Activated B cell treated with CpG ODN at 0.5 μM for 24 hours (primary cell): ENCODE measurements around the gene PDK2. TPM values are rescaled to one million over a fixed set of nuclear protein-coding genes. Genes with fewer than 3 reads are reported as not detected.
"Not testable (repeated sequence)": the region's sequence is repeated elsewhere in the genome, so short reads cannot be mapped to it uniquely, and the experiment has no call there.

Experiments
- ATAC-seq: fragments of 200-7000 bp; cut with Tn5 transposase; one replicate; pipeline ENCODE4 v1.10.0; 2021; ENCODE audit warnings: low read depth, mild to moderate bottlenecking, moderate library complexity
- CTCF ChIA-PET: fragments of 350-600 bp; sonication (Branson Sonifier 250); formaldehyde crosslinking; loops from one replicate; lab custom pipeline; 2021; ENCODE audit warnings: antibody characterized with exemption; lab: Charles Lee
- POLR2A ChIA-PET: fragments of 350-600 bp; sonication (Branson Sonifier 250); formaldehyde crosslinking; loops from one replicate; lab custom pipeline; 2021; ENCODE audit warnings: antibody characterized with exemption; lab: Charles Lee
- DNase-seq: peaks from one replicate; pipeline ENCODE4 v3.0.0; 2022
- H3K27ac Mint-ChIP-seq: one replicate; pipeline ENCODE4 v1.8.0; 2020; ENCODE audit warnings: mixed read lengths
- H3K27me3 Mint-ChIP-seq: one replicate; pipeline ENCODE4 v1.8.0; 2021; ENCODE audit warnings: mixed read lengths
- H3K36me3 Mint-ChIP-seq: one replicate; pipeline ENCODE4 v1.8.0; 2021; ENCODE audit warnings: low read depth, mixed read lengths
- H3K4me1 Mint-ChIP-seq: one replicate; pipeline ENCODE4 v1.8.0; 2021; ENCODE audit warnings: mixed read lengths
- H3K4me3 Mint-ChIP-seq: one replicate; pipeline ENCODE4 v1.8.0; 2020; ENCODE audit warnings: mild to moderate bottlenecking, mixed read lengths
- H3K9me3 Mint-ChIP-seq: one replicate; pipeline ENCODE4 v1.8.0; 2020; ENCODE audit warnings: mixed read lengths
- CTCF ChIP-seq: fragments of 200-600 bp; IDR thresholded peaks from one replicate; pipeline ENCODE4 v1.8.0; 2022; ENCODE audit warnings: antibody characterized with exemption, mild to moderate bottlenecking
- intact Hi-C: fragments of 100-400 bp; cut with micrococcal nuclease; formaldehyde crosslinking; loops from one replicate; pipeline ENCODE4 v1.15.1; 2024
- total RNA-seq: library from RNA; stranded (reverse); gene quantifications from 2 replicates; pipeline ENCODE4 v1.2.3, GENCODE V29; 2022

Gene PDK2
- total RNA-seq, 1 donor from 2014 or later = 15.9 TPM

GRCh38 chr17:50058296-50058953 is 36.7 kb upstream of the PDK2 start:
- no peak for TF ChIP-seq CTCF
- Mint-ChIP-seq H3K27ac (no peak overlapping the region), H3K4me1 (peaks cover 22% of the 10 kb centered on the region), H3K36me3 (no peaks in the 10 kb centered on the region), H3K27me3 (peaks cover 18% of the 10 kb centered on the region), H3K9me3 (no peaks in the 10 kb centered on the region), H3K4me3 (peak overlapping the region; percentile 55)
- no peak for ATAC-seq
- intact Hi-C loops = no loop called here
- CTCF ChIA-PET = no interaction called here
- POLR2A ChIA-PET = interaction anchor here (0.6 kb wide), 1 partner anchor 295 kb away, joined by 6 read pairs; the partner anchor contains the start of gene FAM117A
- no peak for DNase-seq

GRCh38 chr17:50059256-50059655 is 35.9 kb upstream of the PDK2 start:
- Mint-ChIP-seq H3K27me3 (peaks cover 18% of the 10 kb centered on the region), H3K4me3 (no peak overlapping the region), H3K9me3 (no peaks in the 10 kb centered on the region), H3K36me3 (no peaks in the 10 kb centered on the region), H3K27ac (no peak overlapping the region), H3K4me1 (peaks cover 22% of the 10 kb centered on the region)
- ChIA-PET POLR2A (interaction anchor here (0.6 kb wide), 1 partner anchor 295 kb away, joined by 6 read pairs; the partner anchor contains the start of gene FAM117A), CTCF (no interaction called here)
- ATAC-seq (no peak), DNase-seq (no peak)
- TF ChIP-seq CTCF = no peak
- intact Hi-C loops = no loop called here

GRCh38 chr17:50059759-50060273 is 35.3 kb upstream of the PDK2 start:
- Mint-ChIP-seq H3K36me3 (no peaks in the 10 kb centered on the region), H3K9me3 (no peaks in the 10 kb centered on the region), H3K27me3 (peaks cover 18% of the 10 kb centered on the region), H3K4me3 (no peak overlapping the region), H3K27ac (no peak overlapping the region), H3K4me1 (peaks cover 22% of the 10 kb centered on the region)
- ChIA-PET POLR2A (no interaction called here), CTCF (interaction anchor here (0.6 to 1.1 kb wide), 2 partner anchors 20 to 27 kb away, joined by 3 to 5 read pairs; no protein-coding TSS in a partner anchor)
- intact Hi-C loops = no loop called here
- no peak for TF ChIP-seq CTCF
- ATAC-seq (no peak), DNase-seq (no peak)

GRCh38 chr17:50060951-50061712 is 34.0 kb upstream of the PDK2 start:
- no peak overlapping the region for H3K4me3 Mint-ChIP-seq
- DNase-seq (no peak), ATAC-seq (no peak)
- POLR2A ChIA-PET = no interaction called here
- H3K27me3 Mint-ChIP-seq = peaks cover 18% of the 10 kb centered on the region
- H3K36me3 Mint-ChIP-seq = peaks cover 3% of the 10 kb centered on the region
- H3K4me1 Mint-ChIP-seq = peaks cover 14% of the 10 kb centered on the region
- H3K9me3 Mint-ChIP-seq = no peaks in the 10 kb centered on the region
- no peak overlapping the region for H3K27ac Mint-ChIP-seq
- no peak for TF ChIP-seq CTCF
- CTCF ChIA-PET = interaction anchor here (1.0 to 1.1 kb wide), 2 partner anchors 26 to 34 kb away, joined by 3 to 5 read pairs; partner anchors contain the start of gene PDK2
- intact Hi-C loops = no loop called here

GRCh38 chr17:50061713-50062045 is 33.5 kb upstream of the PDK2 start:
- H3K36me3 Mint-ChIP-seq, H3K9me3 Mint-ChIP-seq, H3K27ac Mint-ChIP-seq, H3K4me3 Mint-ChIP-seq, intact Hi-C loops, ATAC-seq, DNase-seq, POLR2A ChIA-PET: not testable (repeated sequence)
- CTCF ChIA-PET = interaction anchor here (1.0 kb wide), 1 partner anchor 33 kb away, joined by 3 read pairs; the partner anchor contains the start of gene PDK2
- Mint-ChIP-seq H3K4me1 (peaks cover 11% of the 10 kb centered on the region), H3K27me3 (peaks cover 18% of the 10 kb centered on the region)
